ENCODE measurements around the gene SPNS1.

- TF ChIP-seq EZH2 (IDR thresholded peaks at IDR 0.05) (no peak), POLR2AphosphoS5 (IDR thresholded peaks at IDR 0.05; ENCODE audit: borderline replicate concordance, low read depth, low read length) (no peak)
These were observed 34.7 kb downstream of the SPNS1 start for GRCh38 chr16:29009050-29009837.
